ENCODE results near the gene MTPN.

MTPN gene

GRCh38 chr7:135977007-135977741, at the start of gene MTPN:
MTPN (minus strand) TSS chr7:135977359; CDS start chr7:135977100, 259 bp downstream.
- peak; percentile 95 to 97 (median 96) for DNase-seq (ENCODE audit: low read depth in 3 of 3)

DNA sequence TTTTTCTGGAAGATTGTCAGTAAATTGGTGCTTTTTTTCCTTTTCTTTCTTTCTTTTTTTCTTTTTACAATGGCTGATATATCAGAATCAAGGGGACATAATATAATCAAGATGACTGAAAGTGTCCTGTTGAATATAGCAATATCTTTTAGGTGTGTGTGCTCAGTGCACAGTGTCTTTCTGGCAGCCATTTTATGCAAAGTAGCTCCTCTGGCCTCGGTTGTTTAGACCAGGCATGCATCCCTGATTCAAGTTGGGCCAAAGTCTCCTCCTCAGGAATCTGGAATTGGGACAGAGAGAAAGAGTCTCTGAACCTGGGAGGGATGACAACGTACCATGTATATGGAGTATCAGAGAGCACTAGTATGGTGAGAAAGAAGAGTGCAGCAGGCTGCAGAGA, 49.0 kb upstream of the MTPN start:
- no peak for DNase-seq (ENCODE audit: low read depth in 3 of 3)

DNA sequence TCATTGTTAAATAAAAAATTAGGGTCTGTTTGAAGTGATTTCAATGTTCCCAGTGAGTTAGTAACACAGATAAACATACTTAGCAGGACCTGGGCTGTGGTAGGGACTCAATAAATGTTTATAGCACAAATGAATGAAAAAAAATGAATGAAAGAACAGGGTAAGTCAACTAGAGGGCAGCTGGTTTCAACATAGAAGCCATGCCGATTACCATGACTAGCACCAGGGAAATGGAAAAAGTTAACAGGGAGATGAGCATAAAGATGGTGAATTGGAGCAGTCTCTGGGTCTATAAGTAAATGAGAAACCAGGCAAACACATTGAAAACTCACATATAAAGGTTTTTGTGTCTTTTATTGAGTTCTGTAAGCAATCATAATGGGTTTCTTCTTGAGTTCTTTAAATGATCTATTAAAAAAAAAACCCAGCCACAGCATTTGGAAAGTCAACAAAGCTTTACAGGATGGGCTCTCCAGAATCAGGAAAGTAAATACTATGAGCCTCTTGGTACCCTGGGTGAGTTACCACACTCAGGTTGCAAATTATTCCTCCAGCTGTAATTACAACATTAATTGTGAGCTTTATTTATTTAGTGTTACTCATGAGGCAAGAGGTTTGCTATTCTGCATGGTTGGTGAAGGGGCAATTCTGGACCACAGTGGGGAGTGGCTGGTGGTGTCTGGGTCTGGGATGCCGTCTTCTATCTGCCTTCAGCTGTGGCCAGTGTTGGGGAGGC, 46.1 kb upstream of the MTPN start:
- DNase-seq (ENCODE audit: low read depth in 3 of 3) = no peak

- DNase-seq (ENCODE audit: low read depth in 3 of 3) = no peak
Observed at GRCh38 chr7:136020556-136020955, 43.4 kb upstream of the MTPN start.

GRCh38 chr7:136018104-136018503, 40.9 kb upstream of the MTPN start:
- no peak for DNase-seq (ENCODE audit: low read depth in 3 of 3)

- DNase-seq (ENCODE audit: low read depth in 3 of 3) = no peak
Observed at GRCh38 chr7:136016649-136017395, 39.7 kb upstream of the MTPN start.

- DNase-seq (ENCODE audit: low read depth in 3 of 3) = no peak
Observed at GRCh38 chr7:136015638-136016037, 38.5 kb upstream of the MTPN start.

GRCh38 chr7:136014659-136015058, 37.5 kb upstream of the MTPN start:
- no peak for DNase-seq (ENCODE audit: low read depth in 3 of 3)

DNA sequence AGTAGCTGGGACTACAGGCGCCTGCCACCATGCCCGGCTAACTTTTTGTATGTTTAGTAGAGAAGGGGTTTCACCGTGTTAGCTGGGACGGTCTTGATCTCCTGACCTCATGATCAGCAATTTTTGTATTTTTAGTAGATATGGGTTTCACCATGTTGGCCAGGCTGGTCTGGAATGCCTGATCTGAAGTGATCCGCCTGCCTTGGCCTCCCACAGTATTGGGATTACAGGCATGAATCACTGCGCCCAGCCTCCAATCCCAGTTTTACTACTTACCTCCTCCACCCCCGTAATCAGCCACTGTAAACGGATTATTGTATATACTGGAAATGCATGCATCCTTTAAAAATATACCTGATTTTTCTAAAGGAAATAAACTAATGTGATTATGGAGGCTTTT, 35.1 kb upstream of the MTPN start:
- DNase-seq (ENCODE audit: low read depth in 3 of 3) = no peak

DNA sequence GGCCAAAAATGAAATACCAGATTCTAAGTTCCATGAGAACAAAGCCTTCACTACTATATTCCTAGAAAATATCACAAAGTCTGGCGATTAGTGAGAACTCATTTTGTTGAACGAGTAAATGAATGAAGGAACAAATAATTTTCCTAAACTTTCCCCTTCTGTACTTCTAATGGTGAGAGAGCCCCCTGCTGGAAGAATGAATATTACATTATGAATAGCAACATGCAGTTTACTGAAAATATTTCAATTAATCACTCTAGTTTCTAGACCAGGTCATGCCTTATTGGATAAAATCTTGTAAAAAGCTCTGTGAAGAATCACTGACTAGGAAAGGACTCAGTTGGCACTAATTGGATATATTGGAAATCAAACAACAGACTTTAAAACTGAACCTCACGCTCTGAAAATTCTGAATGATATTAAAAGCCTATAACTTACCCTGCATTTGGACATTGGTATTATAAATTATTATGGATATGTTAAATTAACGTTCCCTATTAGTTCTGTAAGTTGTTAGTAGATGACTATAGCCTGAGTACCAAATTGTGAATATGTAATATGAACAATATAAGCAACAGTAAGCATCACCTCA, 32.4 kb upstream of the MTPN start:
- no peak for DNase-seq (ENCODE audit: low read depth in 3 of 3)

- DNase-seq (ENCODE audit: low read depth in 3 of 3) = no peak
Observed at GRCh38 chr7:136006208-136006607, 29.0 kb upstream of the MTPN start.

- no peak for DNase-seq (ENCODE audit: low read depth in 3 of 3)
Observed at GRCh38 chr7:136004083-136004482, 26.9 kb upstream of the MTPN start.

DNA sequence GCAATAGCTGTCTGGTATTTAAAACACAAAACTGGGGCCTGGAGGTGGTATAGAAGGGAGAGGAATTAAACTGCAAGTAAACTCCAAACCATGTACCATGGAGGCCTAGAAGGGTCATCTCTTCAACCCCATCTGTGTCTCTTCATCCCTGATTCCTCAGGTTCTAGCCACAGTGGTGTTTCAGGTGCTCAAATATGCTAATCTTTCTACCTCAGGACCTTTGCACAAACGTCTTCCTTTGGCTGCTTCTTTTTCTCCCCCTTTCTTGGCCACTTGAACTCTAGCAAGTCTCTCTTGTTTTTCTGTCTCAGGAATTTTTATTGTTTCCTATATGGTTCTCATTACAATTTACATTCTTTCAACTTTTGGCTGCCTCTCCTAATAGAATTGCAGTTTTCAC, 25.6 kb upstream of the MTPN start:
- DNase-seq (ENCODE audit: low read depth in 3 of 3) = no peak

- no peak for DNase-seq (ENCODE audit: low read depth in 3 of 3)
Observed at GRCh38 chr7:136000288-136000913, 23.2 kb upstream of the MTPN start.

GRCh38 chr7:135998081-135998480, 20.9 kb upstream of the MTPN start:
- DNase-seq (ENCODE audit: low read depth in 3 of 3) = no peak

DNA sequence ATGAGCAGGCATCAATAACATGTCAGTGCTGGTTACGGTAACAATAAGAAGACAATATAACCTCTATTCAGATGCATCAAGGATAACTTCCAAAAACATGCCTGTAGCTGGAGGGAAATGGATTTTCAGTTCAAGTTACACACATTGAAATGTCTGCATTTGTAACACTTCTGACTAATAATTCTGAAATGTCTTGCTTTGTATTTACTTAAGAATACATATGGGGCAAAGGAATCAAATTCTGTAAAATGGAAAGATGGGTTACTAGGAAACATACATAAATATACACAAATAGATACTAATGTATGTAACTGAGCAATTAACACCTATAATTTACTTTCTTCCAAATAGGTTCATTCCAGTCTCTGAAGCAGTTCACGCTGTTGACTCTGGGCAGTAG, 18.6 kb upstream of the MTPN start:
- no peak for DNase-seq (ENCODE audit: low read depth in 3 of 3)

DNA sequence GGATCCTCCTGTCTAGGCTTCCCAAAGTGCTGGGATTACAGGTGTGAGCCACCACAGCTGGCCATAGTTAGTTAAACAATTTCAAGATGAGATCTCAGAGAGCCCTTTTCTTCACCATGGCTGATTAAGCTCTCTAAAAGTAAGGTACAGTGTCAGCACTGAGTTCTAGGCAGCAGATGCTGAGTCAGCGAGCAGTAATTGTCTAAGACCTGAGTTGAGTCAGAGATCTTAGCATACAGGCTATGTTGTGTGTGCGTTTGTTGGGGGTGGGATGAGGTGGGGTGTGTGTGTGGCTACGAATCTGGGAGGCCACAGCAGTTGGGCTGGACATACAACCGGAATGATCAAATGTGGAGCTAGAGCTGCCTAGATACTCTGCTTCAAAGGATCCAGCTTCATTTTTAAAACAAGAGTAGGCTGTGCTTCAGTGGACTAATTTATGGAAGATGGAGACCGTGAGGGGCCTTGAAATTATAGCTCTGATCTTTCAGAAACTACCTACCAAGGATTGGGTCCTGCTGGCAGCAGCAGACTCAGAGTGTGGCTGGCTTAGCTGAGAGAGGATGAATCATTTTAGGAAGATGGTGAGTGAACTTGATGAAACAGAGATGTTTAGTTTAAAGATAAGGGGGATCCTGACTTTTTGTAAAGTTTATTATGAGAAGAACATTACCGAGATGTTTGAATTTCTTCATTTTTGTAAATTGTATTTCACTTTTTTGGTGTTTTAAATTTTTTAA, 17.5 kb upstream of the MTPN start:
- peak in 2 of 3 donors; percentile 15 to 21 for DNase-seq (ENCODE audit: low read depth in 3 of 3)

GRCh38 chr7:135993950-135994349, 16.8 kb upstream of the MTPN start:
- DNase-seq (ENCODE audit: low read depth in 3 of 3) = no peak

DNA sequence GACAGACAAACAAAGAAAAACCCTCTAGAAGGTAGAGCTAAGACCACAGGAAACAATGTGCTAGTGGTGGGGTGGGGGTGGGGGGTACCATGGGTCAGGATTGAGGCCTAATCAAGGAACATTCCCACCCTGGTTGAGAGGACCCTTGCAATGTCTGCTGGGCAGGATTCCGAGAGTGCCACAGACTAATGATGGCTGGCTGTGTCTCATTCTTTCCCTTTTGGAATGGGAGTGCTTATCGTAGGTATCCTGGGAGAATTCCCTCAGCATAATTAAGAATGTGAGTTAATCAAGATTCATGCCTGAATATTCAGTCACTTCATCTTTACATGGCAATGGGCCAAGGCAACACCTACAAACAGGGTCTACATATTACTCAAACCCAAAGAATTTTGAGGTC, 14.7 kb upstream of the MTPN start:
- DNase-seq (ENCODE audit: low read depth in 3 of 3) = no peak

- no peak for DNase-seq (ENCODE audit: low read depth in 3 of 3)
Observed at GRCh38 chr7:135991322-135991721, 14.2 kb upstream of the MTPN start.

GRCh38 chr7:135990258-135990657, 13.1 kb upstream of the MTPN start:
- no peak for DNase-seq (ENCODE audit: low read depth in 3 of 3)

All from stimulated activated CD4-positive, alpha-beta T cell treated with anti-CD3 and anti-CD28 coated beads, TNF-alpha, amount 100 ng/mL, for 48 hours (primary cell).